ENCODE results near the gene VOPP1.
A peak's percentile ranks its signal among the peaks of the same experiment; 100 is the strongest.

Gene VOPP1

GRCh38 chr7:55575733-55576132 lies 3.4 kb upstream of the VOPP1 start:
- no peak for DNase-seq

GRCh38 chr7:55575098-55575497 lies 2.8 kb upstream of the VOPP1 start:
- DNase-seq, result no peak

GRCh38 chr7:55574051-55574717 lies 1.9 kb upstream of the VOPP1 start:
- DNase-seq, result peak; percentile 57

GRCh38 chr7:55573234-55573900 lies 1.1 kb upstream of the VOPP1 start:
- DNase-seq, result no peak

- DNase-seq, result peak; percentile 68
Measured at GRCh38 chr7:55571511-55572377, 558 bp downstream of the VOPP1 start.

GRCh38 chr7:55570939-55571338 lies 1.4 kb downstream of the VOPP1 start:
- no peak for DNase-seq

GRCh38 chr7:55570218-55570873 lies 2.0 kb downstream of the VOPP1 start:
- DNase-seq, result no peak

GRCh38 chr7:55569797-55570196 lies 2.5 kb downstream of the VOPP1 start:
- DNase-seq, result peak; percentile 45

GRCh38 chr7:55569269-55569663 lies 3.0 kb downstream of the VOPP1 start:
- no peak for DNase-seq

- DNase-seq, result no peak
Measured at GRCh38 chr7:55568613-55569268, 3.6 kb downstream of the VOPP1 start.

- DNase-seq, result no peak
Measured at GRCh38 chr7:55567571-55567970, 4.7 kb downstream of the VOPP1 start.

GRCh38 chr7:55565681-55566080 lies 6.6 kb downstream of the VOPP1 start:
- DNase-seq, result no peak

- DNase-seq, result no peak
Measured at GRCh38 chr7:55563596-55564325, 8.5 kb downstream of the VOPP1 start.

- no peak for DNase-seq
Measured at GRCh38 chr7:55561690-55562089, 10.6 kb downstream of the VOPP1 start.

GRCh38 chr7:55558962-55559920 lies 13.1 kb downstream of the VOPP1 start:
- DNase-seq, result no peak

GRCh38 chr7:55557666-55558188 lies 14.6 kb downstream of the VOPP1 start:
- DNase-seq, result no peak

- DNase-seq, result no peak
Measured at GRCh38 chr7:55556492-55556891, 15.8 kb downstream of the VOPP1 start.

- no peak for DNase-seq
Measured at GRCh38 chr7:55556031-55556430, 16.3 kb downstream of the VOPP1 start.

GRCh38 chr7:55555160-55555559 lies 17.1 kb downstream of the VOPP1 start:
- no peak for DNase-seq

GRCh38 chr7:55554038-55554437 lies 18.3 kb downstream of the VOPP1 start:
- DNase-seq, result no peak

GRCh38 chr7:55553024-55553345 lies 19.3 kb downstream of the VOPP1 start:
- no peak for DNase-seq

Data from CD4-positive, alpha-beta T cell treated with Interleukin-15 for 1 hour (primary cell).